Mesodermal cell (in vitro differentiated cells): ENCODE measurements around the gene NLRP8.
"Not testable (repeated sequence)": the region's sequence is repeated elsewhere in the genome, so short reads cannot be mapped to it uniquely, and the experiment has no call there.

Experiments used
- H3K27ac ChIP-seq: 2 replicates; pipeline ENCODE4 v1.7.0; 2013; ENCODE audit warnings: mild to moderate bottlenecking, low read depth, low read length, moderate library complexity; ENCODE audit not compliant: severe bottlenecking
- H3K36me3 ChIP-seq: 2 replicates; pipeline ENCODE4 v1.7.1; 2013; ENCODE audit warnings: mild to moderate bottlenecking, low read length, moderate library complexity; ENCODE audit not compliant: control insufficient read depth, insufficient read depth
- H3K4me1 ChIP-seq: one replicate; pipeline ENCODE4 v1.7.1; 2013; ENCODE audit warnings: mild to moderate bottlenecking, low read length; ENCODE audit not compliant: insufficient read depth, control insufficient read depth, poor library complexity, severe bottlenecking
- H3K4me3 ChIP-seq: 2 replicates; pipeline ENCODE4 v1.7.0; 2013; ENCODE audit warnings: low read length, control low read depth, mild to moderate bottlenecking; ENCODE audit not compliant: insufficient read depth, poor library complexity, severe bottlenecking; ENCODE audit errors: extremely low read depth
- H3K9me3 ChIP-seq: 2 replicates; pipeline ENCODE4 v1.7.1; 2013; ENCODE audit warnings: mild to moderate bottlenecking, low read length, moderate library complexity; ENCODE audit not compliant: control insufficient read depth
- WGBS, 2 experiments: methylation state at CpG; one replicate each; pipeline ENCODE4 v1.1.5; 2013; ENCODE audit warnings: missing lambda C conversion rate in 2 of 2; ENCODE audit not compliant: insufficient coverage in 2 of 2; 5-methylcytosine and 5-hydroxymethylcytosine counted together

The NLRP8 gene

GRCh38 chr19:55962186-55962585 lies 14.6 kb downstream of the NLRP8 start:
- Histone ChIP-seq H3K9me3 (peaks cover 55% of the 10 kb centered on the region), H3K27ac (no peak overlapping the region)

DNA sequence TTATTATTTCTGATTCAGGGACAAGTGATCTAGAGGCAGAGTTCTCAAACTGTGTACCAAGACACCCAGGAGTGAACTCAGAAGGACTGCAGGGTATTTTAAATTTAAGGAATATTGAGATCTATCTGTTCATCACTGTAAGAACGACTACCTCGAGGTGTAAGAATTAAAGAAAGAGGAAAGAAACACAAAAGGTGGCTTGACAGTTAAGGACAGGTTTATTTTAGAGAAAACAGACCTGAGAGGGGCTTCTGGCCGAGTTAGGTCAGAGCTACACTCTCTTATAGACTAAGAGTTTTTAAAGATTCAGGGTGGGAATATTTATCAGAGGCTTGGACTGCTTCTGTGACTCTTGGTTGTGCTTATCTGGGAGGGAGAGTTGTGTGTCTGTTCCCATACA lies 26.4 kb downstream of the NLRP8 start:
- Histone ChIP-seq H3K36me3 (no peaks in the 10 kb centered on the region), H3K27ac (no peak overlapping the region), H3K4me1 (no peaks in the 10 kb centered on the region), H3K4me3 (no peak overlapping the region), H3K9me3 (peaks cover 44% of the 10 kb centered on the region)
- 28 to 74% methylated on average over 2 of the region's 3 CpGs for WGBS, 2 experiments

More at GRCh38 chr19:55962186-55962585, 14.6 kb downstream of the NLRP8 start:
- H3K4me1 ChIP-seq, result no peaks in the 10 kb centered on the region
- no peaks in the 10 kb centered on the region for H3K36me3 ChIP-seq
- 87% methylated on average over 8 to 9 of the region's 10 CpGs for WGBS, 2 experiments
- no peak overlapping the region for H3K4me3 ChIP-seq

DNA sequence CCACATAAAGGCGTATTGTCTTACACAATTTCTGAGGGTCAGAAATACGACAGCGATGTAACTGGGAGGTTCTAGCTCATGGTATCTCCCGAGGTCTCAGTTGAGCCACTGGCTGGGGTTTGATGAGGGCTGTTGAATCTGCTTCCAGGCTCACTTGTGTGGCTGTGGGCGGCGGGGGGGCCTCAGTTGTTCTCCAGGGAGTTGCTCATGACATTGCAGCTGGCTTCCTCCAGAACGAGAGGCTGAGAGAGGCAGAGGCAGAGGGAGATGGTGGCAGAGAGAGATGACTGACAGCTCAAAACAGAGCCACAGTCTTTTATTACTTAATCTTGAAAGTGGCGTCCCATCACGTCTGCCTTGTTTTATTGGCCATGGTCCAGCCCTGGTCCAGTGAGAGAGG lies 32.8 kb downstream of the NLRP8 start:
- 74 to 82% methylated on average over 6 to 7 of the region's 9 CpGs for WGBS, 2 experiments
- Histone ChIP-seq H3K9me3 (peaks cover 41% of the 10 kb centered on the region), H3K4me3 (no peak overlapping the region), H3K4me1 (no peaks in the 10 kb centered on the region), H3K36me3 (no peaks in the 10 kb centered on the region), H3K27ac (no peak overlapping the region)

GRCh38 chr19:55985254-55985653 lies 37.6 kb downstream of the NLRP8 start:
- Histone ChIP-seq H3K4me1 (no peaks in the 10 kb centered on the region), H3K27ac (no peak overlapping the region), H3K36me3 (no peaks in the 10 kb centered on the region), H3K4me3 (no peak overlapping the region), H3K9me3 (peaks cover 62% of the 10 kb centered on the region)
- no CpG with 5 or more reads among the region's 1 CpG for WGBS, 2 experiments

DNA sequence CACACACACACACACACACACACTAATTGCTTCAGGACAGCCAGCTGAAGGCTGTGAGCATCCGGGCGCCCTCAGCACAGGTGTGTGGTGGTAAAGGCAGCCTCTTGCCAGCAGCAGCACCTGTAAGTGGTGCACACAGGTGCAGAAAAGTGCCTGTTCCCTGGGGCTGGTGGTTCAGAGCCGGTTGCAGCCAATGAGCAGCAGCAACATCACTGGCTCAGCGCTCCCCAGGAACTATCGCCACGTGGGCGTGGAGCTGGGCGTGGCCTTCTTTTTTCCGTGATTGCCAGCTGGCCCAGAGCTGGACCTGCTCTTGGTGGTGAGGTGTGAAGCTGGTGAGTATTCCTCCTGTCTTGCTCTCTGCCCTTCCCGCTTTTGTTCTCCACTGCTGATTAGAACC lies 38.9 kb downstream of the NLRP8 start, which contains the start of gene NLRP5:
Gene NLRP5, plus strand, starts transcription at position 289 of the 400 bp plus-strand sequence.
- H3K36me3 ChIP-seq, result no peaks in the 10 kb centered on the region
- H3K4me3 ChIP-seq, result no peak within 1 kb of the TSS
- H3K4me1 ChIP-seq, result no peaks in the 10 kb centered on the region
- H3K27ac ChIP-seq, result no peak within 1 kb of the TSS
- 67 to 78% methylated on average over 4 to 8 of the region's 10 CpGs for WGBS, 2 experiments
- peaks cover 53% of the 10 kb centered on the region for H3K9me3 ChIP-seq

DNA sequence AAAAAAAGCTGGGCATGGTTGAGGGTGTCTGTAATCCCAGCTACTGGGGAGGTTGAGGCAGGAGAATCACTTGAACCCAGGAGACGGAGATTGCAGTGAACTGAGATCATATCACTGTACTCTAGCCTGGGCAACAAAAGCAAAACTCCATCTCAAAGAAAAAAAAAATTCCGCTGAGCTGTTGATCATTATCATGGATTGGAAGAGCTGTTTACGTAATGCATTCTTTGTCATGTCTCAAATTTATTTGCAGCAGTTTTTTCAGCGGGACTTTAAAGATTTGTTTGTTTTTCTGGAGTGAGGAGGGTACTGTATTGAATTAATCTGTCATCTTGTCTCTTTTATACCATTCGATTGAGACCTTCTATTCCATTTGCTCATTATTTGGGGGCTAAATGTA lies 43.2 kb downstream of the NLRP8 start:
- Histone ChIP-seq H3K9me3 (peaks cover 40% of the 10 kb centered on the region), H3K36me3 (no peaks in the 10 kb centered on the region)
- 56 to 81% methylated on average over 3 to 4 of the region's 5 CpGs for WGBS, 2 experiments

DNA sequence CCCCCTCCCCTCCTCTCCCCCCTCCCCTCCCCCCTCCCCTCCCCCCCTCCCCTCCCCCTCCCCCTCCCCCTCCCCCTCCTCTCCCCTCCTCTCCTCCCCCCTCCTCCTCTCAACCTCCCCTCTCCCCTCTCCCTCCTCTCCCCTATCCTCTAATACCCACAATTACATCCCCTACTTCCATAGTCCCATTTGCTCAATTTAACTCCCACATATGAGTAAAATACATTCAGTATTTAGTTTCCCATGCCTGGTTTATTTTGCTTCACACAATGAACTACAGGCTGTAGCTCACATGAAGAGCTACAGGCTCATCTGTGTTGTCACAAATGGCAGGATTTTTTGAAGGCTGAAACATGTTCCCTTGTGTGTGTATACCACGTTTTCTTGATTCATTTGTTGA lies 45.9 kb downstream of the NLRP8 start:
- WGBS, 2 experiments, result 27% methylated on average over 1 of the region's 1 CpG; no CpG with 5 or more reads in 1 of the 2 experiments

More for the DNA sequence above, 43.2 kb downstream of the NLRP8 start:
- no peak overlapping the region for H3K4me3 ChIP-seq
- no peaks in the 10 kb centered on the region for H3K4me1 ChIP-seq
- H3K27ac ChIP-seq, result no peak overlapping the region

GRCh38 chr19:56014765-56015164 lies 67.1 kb downstream of the NLRP8 start:
- Histone ChIP-seq H3K27ac (no peak overlapping the region), H3K36me3 (no peaks in the 10 kb centered on the region), H3K9me3 (peaks cover 49% of the 10 kb centered on the region), H3K4me3 (no peak overlapping the region), H3K4me1 (no peaks in the 10 kb centered on the region)
- 70% methylated on average over 1 of the region's 1 CpG; no CpG with 5 or more reads in 1 of the 2 experiments for WGBS, 2 experiments

More for the DNA sequence above, 45.9 kb downstream of the NLRP8 start:
- H3K4me1 ChIP-seq, result no peaks in the 10 kb centered on the region
- no peak overlapping the region for H3K4me3 ChIP-seq
- H3K9me3 ChIP-seq, result peaks cover 35% of the 10 kb centered on the region
- H3K36me3 ChIP-seq, result no peaks in the 10 kb centered on the region
- H3K27ac ChIP-seq, result no peak overlapping the region

DNA sequence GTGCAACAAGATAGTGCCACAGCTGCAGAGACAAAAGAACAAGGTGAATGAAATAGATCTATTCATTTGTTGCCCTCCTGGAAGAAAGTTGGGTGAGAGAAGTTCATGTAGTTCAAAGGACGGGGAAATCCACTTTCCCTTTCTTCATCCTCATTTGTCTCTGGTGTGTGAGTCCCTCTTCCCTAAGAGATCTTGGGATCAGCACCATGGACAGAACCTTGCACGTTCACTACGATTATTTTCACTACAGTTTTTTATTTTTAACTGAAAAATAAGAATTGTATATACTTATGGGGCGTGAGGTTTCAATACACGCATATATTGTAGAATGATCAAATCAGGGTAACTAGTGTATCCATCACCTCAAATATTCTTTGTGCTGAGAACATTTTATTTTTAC lies 68.1 kb downstream of the NLRP8 start:
- 67% methylated on average over 1 of the region's 5 CpGs; no CpG with 5 or more reads in 1 of the 2 experiments for WGBS, 2 experiments
- Histone ChIP-seq H3K4me3 (no peak overlapping the region), H3K36me3 (no peaks in the 10 kb centered on the region), H3K9me3 (peaks cover 43% of the 10 kb centered on the region), H3K27ac (no peak overlapping the region), H3K4me1 (no peaks in the 10 kb centered on the region)

DNA sequence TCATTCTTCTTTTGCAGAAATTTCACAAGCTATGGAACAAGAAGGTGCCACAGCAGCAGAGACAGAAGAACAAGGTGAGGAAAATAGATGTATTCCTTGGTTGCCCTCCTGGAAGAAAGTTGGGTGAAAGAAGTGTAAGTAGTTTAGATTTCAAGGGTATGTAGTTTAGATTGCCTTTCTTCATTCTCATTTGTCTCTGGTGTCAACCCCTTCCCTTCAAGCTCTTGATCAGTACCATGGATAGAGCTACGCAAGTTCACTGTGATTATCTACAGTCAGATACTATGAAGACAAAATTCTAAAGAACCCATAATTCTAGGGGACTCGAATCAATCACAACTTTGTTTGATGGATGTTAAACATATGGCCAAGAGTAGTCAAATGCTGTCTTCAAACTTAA lies 71.7 kb downstream of the NLRP8 start:
- H3K4me3 ChIP-seq, H3K36me3 ChIP-seq, H3K4me1 ChIP-seq, H3K27ac ChIP-seq: not testable (repeated sequence)
- no CpG with 5 or more reads among the region's 2 CpGs for WGBS, 2 experiments
- H3K9me3 ChIP-seq, result peaks cover 49% of the 10 kb centered on the region

- not testable (repeated sequence) for H3K36me3 ChIP-seq, H3K27ac ChIP-seq, H3K4me1 ChIP-seq, H3K4me3 ChIP-seq
- peaks cover 54% of the 10 kb centered on the region for H3K9me3 ChIP-seq
- 63 to 70% methylated on average over 3 to 5 of the region's 7 CpGs for WGBS, 2 experiments
These were observed 72.8 kb downstream of the NLRP8 start for GRCh38 chr19:56020355-56020975.
